22Rv1 (cell line): Measurements from ENCODE around the gene FAM200B.

Experiments
- H3K27ac ChIP-seq: fragments of 450-650 bp; 2 replicates; pipeline ENCODE4 v1.5.1; 2017
- ZFX ChIP-seq: fragments of 450-650 bp; IDR thresholded peaks from 2 replicates; pipeline ENCODE4 v1.6.1; 2017; ENCODE audit warnings: antibody characterized with exemption, borderline replicate concordance
- TF ChIP-seq, protein P1 (sequence below): fragments of 450-650 bp; IDR thresholded peaks from 2 replicates; pipeline ENCODE4 v1.5.1; 2017; ENCODE audit warnings: mild to moderate bottlenecking

Gene FAM200B

DNA sequence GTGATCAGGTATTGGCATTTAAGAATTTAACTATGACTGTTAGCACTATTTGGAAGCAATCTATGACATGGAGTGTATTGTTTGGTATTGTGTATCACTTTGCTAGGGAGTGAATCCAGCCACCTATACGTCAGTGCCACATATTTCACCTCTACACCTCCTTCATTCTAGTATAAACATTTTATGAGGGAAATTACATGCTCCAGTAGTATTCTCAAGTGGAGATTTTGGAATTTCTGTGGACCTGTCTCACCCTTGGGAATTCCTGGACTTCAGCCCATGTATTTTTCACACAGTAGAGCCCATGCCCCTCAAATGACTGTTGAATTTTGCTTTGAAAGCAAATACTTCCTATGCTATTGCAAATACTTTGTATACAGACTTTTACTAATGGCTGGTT is 32.5 kb downstream of the FAM200B start:
- TF ChIP-seq ZFX = no peak
- TF ChIP-seq, protein P1, sequence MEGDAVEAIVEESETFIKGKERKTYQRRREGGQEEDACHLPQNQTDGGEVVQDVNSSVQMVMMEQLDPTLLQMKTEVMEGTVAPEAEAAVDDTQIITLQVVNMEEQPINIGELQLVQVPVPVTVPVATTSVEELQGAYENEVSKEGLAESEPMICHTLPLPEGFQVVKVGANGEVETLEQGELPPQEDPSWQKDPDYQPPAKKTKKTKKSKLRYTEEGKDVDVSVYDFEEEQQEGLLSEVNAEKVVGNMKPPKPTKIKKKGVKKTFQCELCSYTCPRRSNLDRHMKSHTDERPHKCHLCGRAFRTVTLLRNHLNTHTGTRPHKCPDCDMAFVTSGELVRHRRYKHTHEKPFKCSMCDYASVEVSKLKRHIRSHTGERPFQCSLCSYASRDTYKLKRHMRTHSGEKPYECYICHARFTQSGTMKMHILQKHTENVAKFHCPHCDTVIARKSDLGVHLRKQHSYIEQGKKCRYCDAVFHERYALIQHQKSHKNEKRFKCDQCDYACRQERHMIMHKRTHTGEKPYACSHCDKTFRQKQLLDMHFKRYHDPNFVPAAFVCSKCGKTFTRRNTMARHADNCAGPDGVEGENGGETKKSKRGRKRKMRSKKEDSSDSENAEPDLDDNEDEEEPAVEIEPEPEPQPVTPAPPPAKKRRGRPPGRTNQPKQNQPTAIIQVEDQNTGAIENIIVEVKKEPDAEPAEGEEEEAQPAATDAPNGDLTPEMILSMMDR = no peak
- no peak overlapping the region for H3K27ac ChIP-seq

DNA sequence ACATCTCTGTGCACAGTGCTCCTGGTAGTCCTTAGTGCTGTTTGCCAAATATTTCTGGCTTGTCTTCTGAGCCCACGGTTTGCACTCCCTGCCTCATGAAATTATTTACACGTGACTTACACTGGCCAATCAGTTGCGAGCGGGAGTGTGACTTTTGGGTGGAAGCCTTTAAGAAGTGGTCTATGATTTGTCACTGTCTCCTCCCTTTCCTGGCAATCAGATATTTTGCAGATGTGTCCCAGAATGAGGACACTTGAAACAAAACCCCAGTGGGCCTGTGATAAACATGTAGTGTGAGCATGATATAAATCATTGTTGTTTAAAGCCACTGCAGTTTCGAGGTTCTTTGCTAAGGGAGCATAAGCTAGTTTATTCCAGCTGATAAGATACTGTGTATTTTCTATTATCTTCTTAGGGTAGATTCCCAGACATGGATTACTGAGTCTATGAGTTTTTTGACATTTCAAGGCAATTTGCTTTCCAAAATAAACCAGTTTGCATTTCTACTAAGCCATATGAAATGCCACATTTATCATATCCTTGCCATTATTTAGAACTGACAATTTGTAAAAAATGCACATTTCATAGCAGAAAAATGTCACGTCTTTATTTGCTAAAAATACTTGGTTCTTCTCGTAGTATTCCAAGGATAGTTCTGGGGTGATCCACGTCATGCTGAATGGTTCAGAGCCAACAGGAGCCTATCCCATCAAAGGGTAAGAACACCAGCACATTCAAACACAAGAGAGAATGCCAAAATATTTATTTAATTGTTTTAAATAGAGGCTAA is 33.2 kb downstream of the FAM200B start:
- H3K27ac ChIP-seq = no peak overlapping the region
- TF ChIP-seq, protein P1 = no peak

DNA sequence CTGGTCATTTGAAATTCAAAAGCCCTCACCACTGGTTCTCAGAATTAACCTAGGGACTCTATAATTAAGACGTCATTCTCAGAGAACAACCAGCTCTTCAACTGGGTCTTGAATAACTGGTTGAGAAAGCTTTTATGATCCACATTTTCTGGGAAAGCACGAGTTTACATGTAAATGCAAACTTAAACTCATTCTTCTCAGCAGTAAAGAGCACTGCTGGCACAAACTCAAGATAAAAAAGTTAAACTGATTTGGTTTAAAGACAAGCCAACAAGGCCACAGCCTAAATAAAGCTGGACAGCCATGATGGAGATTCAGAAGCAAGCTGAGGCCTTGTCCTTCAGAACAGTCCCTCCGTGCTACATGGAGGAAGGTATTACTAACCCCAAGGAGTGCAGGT is 34.5 kb downstream of the FAM200B start:
- H3K27ac ChIP-seq = no peak overlapping the region
- TF ChIP-seq, protein P1 = no peak
- no peak for TF ChIP-seq ZFX

DNA sequence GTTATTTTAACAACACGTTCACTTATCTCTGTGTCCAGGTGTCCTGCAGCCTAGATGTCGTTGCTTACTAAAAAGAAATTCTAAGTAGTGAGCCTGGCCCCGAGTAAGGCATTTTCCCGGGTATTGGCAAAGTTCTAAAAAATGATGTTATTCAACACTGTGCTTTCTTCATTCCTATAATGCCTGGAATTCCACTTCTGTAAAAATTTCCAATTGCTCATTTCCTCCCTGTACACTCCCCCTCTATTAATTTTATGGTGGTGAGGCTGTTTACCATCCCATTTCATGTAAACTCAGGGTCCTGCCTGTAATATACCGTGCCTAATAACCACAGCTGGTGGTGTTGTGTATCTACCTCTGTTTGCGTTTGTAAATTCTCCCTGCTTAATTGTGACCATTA is 35.5 kb downstream of the FAM200B start:
- H3K27ac ChIP-seq = no peak overlapping the region
- no peak for TF ChIP-seq ZFX
- TF ChIP-seq, protein P1 = no peak

DNA sequence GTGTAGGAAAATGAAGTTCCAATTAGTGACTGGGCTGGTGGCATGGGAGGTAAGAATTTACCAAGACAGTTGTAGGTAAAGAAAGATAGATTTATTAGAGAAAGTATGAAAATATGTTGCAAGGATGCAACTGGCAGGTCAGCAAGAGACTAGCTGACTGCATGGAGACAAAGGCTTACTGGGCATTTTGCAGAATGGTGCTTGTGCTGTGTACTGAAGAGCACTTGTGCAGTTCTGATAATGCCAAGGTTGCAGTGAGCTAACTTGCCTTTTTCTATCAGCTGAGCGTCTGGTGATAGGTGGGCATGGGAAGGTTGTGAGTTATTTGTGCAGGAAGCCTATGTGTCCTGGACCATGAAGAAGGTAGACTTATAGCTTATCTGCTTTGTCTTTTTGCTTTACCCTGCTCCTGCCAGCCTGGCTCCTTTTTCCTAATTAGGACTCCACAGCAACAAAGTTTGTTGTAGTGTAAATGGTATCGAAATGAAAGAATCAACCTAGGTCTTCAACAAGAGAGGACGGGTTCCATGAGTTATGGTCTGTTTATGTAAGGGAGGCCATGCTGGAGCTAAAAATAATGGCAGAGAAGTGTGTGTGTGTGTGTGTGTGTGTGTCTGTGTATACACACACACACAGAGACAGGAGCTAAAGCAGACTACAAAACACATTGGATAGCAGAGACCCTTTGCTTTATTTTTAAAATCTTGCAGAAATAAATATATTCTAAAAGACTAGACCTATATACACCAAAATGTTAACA is 36.2 kb downstream of the FAM200B start:
- TF ChIP-seq, protein P1 = no peak
- TF ChIP-seq ZFX = no peak
- no peak overlapping the region for H3K27ac ChIP-seq

DNA sequence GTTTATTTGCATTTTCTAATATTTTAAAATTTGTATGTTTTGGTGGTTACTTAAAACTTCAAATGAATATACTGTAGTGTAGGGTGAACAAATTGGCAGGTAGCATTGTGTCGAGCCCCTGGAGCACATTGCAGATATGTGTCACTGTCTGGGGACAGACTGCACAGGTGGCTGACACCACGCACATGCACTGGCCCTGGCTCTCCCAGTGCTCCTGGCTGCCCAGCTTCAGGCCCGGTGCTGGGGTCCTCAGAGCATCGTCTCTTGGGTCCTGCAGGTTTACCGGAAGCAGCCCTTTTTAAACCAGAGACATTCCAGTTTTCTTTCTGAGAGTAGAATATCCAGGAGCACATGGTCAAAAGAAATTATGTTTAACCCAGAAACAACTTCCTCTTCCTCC is 36.8 kb downstream of the FAM200B start:
- TF ChIP-seq ZFX = no peak
- TF ChIP-seq, protein P1 = no peak
- H3K27ac ChIP-seq = no peak overlapping the region

DNA sequence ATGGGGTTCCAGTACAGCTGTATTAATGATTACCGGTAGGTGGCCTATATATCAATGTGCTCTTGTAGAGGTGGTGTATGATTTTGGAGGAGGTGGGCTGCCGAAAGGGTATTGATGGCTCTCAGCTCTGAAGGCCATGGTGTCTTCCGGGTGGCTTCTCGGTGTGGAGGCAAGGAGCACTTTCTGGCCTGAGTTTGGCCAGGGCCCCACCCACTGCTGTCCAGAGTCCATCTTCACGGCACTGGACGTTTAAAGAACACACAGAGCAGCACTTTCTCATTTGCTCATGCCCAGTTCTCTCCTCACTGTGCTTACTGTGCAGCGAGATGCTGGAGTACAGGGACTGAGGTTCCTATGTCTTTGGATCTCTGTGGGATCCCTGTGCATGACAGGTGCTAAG is 37.3 kb downstream of the FAM200B start:
- H3K27ac ChIP-seq = no peak overlapping the region
- TF ChIP-seq, protein P1 = no peak
- TF ChIP-seq ZFX = no peak
